Ureter (tissue), 1 donor: Measurements from ENCODE around the gene PRDM10. TPM values are rescaled to one million over a fixed set of nuclear protein-coding genes. Genes with fewer than 3 reads are reported as not detected.
"Not testable (repeated sequence)": the region's sequence is repeated elsewhere in the genome, so short reads cannot be mapped to it uniquely, and the experiment has no call there.

Experiments used
- DNase-seq: peaks from one replicate; pipeline ENCODE4 v3.0.0-alpha.2; 2020; ENCODE audit warnings: low spot score
- total RNA-seq: library from RNA; stranded (reverse); gene quantifications from one replicate; pipeline ENCODE4 v1.2.4, GENCODE V29; 2023
- donor health status: DM: yes; HTN: yes; CAD: no.

The PRDM10 gene
- total RNA-seq, 1 donor from 2014 or later = 10.3 TPM

GRCh38 chr11:129895126-129896041 lies 107.3 kb downstream of the PRDM10 start, which contains the start of gene NFRKB:
Gene NFRKB (minus strand): TSS chr11:129895578. CDS start chr11:129892849, 2,729 bp downstream.
- peak; percentile 90 for DNase-seq

GRCh38 chr11:129894278-129895125 lies 108.1 kb downstream of the PRDM10 start:
- no peak for DNase-seq

DNA sequence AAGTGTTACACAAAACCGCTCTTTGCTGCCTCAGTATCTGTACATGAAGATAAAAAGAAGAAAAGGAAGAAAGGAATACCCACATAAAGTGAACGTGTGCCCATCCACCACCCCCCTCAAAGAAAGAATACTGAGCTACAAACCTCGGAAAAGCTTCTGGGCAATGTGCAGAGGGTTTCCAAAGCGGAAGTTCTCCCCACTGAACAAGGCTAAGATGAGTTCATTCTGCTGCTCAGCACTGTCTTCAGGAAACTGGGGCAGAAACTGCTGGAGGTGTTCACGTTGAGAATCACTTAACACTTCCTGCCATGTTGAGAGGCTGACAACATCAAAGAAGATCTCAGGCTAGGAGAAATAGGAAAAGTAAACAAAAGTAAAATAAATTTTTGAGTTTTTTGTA lies 114.2 kb downstream of the PRDM10 start:
- DNase-seq = no peak

DNA sequence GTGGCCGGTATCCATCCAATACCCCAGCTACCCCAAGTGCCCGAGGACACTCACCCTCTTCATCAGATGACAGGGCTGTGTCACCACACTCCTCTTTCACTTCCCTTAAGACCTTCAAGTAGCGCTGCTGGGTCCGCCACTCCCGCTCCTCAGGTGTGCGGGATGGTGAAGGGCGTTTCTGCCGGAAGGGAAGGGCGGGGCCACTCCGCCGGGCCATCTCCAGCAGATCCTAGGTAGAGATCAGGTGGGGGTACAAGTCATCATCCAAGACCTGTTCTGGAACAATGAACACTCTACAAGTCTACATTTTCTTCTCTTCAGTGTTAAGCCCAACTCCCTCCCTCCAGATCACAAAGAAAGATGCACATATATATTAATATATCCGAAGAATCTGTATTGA lies 117.3 kb downstream of the PRDM10 start:
- no peak for DNase-seq

- DNase-seq = no peak
These were observed 118.1 kb downstream of the PRDM10 start for GRCh38 chr11:129884581-129884980.

- DNase-seq = no peak
These were observed 121.0 kb downstream of the PRDM10 start for GRCh38 chr11:129881570-129882170.

DNA sequence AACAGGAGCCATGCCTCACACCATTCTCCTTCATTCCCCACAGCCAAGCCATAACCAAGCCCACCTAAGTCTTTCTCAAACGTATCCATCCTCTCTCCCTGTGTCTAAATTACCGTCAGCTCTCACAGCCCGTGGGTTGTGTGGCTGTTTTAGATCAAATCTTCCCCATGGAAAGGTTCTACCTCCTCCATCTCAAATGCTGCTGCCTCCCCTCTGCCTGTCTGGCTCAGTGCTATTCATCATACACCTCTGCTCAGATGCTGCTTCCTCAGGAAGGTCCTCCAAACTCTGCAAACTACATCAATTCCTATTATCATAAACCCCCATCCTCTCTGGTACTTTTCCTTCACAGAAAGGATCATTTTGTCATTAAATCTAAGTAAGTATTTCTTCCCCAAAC lies 122.3 kb downstream of the PRDM10 start:
- no peak for DNase-seq

- no peak for DNase-seq
These were observed 130.7 kb downstream of the PRDM10 start for GRCh38 chr11:129871914-129872313.

DNA sequence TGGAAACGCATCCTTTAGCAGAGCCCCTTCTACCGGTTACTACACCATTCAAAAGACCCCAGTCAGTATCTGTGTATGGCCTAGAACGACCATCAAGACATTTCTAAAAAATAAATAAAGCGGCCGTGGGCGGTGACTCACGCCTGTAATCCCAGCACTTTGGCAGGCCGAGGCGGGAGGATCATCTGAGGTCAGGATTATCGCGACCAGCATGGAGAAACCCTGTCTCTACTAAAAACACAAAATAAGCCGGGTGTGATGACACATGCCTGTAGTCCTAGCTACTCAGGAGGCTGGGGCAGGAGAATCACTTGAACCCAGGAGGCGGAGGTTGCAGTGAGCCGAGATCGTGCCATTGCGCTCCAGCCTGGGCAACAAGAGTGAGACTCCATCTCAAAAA lies 134.0 kb downstream of the PRDM10 start:
- DNase-seq = not testable (repeated sequence)

DNA sequence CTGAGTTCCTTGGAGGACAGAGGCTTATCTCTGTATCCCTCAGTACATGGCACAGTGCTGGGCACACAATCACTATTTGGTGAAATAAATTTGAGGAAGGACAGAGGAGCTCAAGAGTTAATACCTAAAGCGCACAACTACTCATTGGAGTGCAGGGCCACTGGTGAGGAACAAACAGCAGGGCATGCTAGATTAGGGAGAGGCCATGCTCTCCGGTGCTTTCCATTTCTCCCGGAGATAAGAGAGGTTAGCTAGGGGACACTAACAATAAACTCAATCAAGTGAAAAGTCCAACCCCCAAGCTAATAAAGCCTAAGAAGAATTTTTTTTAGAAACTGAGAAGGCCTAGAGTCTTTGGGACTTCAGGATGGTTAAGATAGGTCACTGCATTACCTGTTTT lies 136.3 kb downstream of the PRDM10 start:
- no peak for DNase-seq

DNA sequence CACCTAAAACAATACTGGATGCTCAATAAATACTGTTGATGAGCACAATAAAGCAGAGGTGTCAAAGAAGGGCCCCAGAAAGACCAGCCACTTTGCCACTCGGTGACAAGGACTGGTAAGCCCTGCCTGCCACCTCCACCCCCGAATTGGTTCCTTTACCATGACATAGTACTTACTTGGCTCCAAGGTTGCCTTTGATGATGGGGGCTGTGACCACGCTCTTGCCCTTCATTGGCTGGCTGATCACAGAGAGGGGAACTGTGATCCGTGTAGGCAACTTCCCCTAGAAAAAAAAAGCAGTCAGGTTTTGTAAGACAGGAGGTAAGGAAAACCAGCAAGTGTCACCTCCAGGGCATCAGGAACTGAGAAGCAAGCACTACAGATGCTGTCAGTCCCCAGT lies 136.9 kb downstream of the PRDM10 start:
- DNase-seq = no peak

GRCh38 chr11:129864811-129865210 lies 137.8 kb downstream of the PRDM10 start:
- no peak for DNase-seq

- DNase-seq = peak; percentile 90
These were observed 140.7 kb downstream of the PRDM10 start for GRCh38 chr11:129861702-129862522.

DNA sequence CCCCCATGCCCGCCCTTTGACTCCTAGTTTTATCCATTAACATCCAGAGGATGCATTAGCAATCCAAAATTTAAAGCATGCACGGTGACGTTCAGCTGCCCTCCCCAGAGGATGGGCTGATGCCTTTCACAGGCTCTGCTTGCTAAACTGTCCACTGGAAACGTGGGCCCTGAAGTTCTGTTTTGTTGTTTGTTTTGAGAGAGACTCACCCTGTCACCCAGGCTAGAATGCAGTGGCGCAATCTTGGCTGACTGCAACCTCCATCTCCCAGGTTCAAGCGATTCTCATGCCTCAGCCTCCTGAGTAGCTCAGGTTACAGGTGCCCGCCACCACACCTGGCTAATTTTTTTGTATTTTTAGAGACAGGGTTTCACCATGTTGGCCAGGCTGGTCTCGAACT lies 146.6 kb downstream of the PRDM10 start:
- DNase-seq = no peak

GRCh38 chr11:129855086-129855485 lies 147.5 kb downstream of the PRDM10 start:
- no peak for DNase-seq

DNA sequence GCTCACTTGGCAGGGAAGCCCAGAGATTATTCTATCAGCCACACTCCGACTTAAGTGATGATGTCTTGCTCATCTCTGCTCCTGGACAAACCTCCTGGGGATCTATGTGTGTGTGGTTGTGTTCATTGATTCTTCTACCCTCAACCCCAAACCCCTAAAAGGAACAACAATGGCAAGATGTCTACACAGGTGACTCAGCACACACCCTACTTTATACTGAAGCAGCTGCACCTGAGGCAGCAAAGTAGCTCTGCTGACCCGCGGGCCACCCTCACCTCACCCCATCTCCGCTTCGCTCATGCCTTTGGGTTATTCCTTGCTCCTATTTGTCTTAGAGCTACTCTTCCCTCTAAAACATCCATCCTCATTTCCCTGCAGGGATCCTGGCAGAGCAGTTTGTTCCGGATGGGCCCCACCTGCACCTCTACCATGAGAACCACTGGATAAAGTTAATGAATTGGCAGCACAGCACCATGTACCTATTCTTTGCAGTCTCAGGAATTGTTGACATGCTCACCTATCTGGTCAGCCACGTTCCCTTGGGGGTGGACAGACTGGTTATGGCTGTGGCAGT lies 148.3 kb downstream of the PRDM10 start:
- DNase-seq = no peak

DNA sequence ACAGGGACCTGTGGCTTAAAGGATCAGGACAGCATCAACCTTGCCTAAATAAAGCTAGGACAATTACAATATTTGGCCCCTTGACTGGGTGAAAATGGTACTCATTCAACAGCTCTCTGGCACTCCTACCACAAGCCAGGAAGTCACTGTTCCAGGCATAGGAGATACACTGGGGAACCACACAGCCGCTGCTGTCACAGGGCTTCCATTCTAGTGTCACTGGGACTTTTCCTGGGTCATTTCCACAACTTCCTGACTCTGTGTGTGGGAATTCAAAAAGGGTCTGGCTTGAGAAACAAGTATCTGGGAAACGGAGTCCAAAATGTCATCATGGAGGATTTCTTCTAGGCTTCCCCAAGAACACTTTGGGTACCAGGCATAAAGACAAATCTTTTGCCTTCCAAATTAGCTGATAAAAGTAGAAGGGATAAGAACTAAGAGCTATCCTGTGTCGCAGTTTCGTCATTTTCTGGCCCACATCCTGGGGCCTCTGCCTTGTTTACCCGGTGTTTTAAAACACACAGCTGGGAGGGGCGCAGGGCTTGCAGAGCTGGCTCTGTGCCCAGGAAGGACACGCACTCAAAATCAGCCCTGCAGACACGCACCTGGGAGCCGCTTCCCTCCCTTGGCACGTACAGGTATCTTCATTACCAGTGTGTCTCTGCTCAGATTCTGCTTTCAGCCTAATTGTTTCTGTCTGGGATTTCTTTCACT lies 149.0 kb downstream of the PRDM10 start:
- peak; percentile 87 for DNase-seq

DNA sequence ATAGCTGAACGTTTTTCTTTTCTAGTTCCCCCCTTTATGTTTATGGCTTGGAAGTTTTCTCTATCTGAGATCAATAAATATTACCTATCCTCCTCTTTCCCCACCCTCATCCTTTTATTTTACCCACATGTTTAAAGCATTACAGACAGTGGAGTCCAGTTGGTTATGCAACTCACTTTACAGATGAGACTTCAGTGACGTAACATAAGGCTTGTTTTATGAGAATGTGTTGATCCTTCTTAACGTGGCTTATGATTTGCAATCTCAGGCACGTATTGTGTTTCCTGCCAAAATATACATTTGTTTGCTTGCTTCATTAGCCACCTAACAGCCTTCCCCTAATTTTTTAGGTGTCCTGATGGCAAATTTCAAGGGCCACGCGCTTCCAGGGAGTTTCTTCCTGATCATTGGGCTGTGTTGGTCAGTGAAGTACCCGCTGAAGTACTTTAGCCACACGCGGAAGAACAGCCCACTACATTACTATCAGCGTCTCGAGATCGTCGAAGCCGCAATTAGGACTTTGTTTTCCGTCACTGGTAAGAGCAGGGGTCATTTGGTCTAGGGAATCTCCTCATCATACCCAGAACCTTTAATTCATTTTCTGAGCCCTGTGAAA lies 150.4 kb downstream of the PRDM10 start:
- no peak for DNase-seq
